Testis (tissue), 2 donors: ENCODE results near the gene EFNA5.

ENCODE experiments used
- POLR2A ChIP-seq: fragments of 450-650 bp; IDR thresholded peaks from one replicate; pipeline ENCODE4 v1.6.1; 2017; ENCODE audit warnings: antibody characterized with exemption, mild to moderate bottlenecking, moderate library complexity
- TF ChIP-seq, protein P1 (sequence below), 3 experiments: fragments of 450-650 bp in 2 of 3; fragments of 200-600 bp in 1 of 3; sonication (generic) in 1 of 3; IDR thresholded peaks; one replicate each; pipeline ENCODE4 v1.5.1; 2016 to 2019; ENCODE audit warnings: antibody characterized with exemption in 3 of 3, mild to moderate bottlenecking in 2 of 3, moderate library complexity in 1 of 3

DNA sequence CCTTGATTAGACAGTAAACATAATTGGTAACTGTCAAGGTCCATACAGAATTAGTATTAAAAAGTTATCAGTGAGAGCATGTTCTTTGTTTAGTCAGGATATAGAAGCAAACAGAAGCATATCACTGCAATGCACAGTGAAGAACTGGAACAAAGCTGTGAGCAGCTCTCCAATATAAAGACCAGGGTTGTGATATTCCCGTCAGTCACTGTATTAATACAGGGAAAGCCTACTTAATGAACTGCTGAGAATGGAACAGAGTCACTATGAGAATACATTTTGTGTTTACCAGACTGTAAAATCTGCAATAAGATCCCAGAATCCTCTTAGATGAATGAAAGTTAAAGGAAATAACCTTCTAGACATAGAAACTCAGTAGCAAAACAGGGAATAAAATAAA lies 58.2 kb downstream of the EFNA5 start:
- TF ChIP-seq, protein P1, sequence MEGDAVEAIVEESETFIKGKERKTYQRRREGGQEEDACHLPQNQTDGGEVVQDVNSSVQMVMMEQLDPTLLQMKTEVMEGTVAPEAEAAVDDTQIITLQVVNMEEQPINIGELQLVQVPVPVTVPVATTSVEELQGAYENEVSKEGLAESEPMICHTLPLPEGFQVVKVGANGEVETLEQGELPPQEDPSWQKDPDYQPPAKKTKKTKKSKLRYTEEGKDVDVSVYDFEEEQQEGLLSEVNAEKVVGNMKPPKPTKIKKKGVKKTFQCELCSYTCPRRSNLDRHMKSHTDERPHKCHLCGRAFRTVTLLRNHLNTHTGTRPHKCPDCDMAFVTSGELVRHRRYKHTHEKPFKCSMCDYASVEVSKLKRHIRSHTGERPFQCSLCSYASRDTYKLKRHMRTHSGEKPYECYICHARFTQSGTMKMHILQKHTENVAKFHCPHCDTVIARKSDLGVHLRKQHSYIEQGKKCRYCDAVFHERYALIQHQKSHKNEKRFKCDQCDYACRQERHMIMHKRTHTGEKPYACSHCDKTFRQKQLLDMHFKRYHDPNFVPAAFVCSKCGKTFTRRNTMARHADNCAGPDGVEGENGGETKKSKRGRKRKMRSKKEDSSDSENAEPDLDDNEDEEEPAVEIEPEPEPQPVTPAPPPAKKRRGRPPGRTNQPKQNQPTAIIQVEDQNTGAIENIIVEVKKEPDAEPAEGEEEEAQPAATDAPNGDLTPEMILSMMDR (IDR thresholded peaks at IDR 0.05), result no peak
- no peak for TF ChIP-seq POLR2A
